HepG2 (cell line): ENCODE measurements around the gene KSR1. TPM values are rescaled to one million over a fixed set of nuclear protein-coding genes. Genes with fewer than 3 reads are reported as not detected.

Experiments used
- ATAC-seq: fragments of 200-7000 bp; cut with Tn5 transposase; 3 replicates; pipeline ENCODE4 v1.9.1; 2020; ENCODE audit warnings: mild to moderate bottlenecking, moderate library complexity
- BruUV-seq: library from RNA; stranded (reverse); fragments of 400-500 nt; replicated peaks from 2 replicates; lab custom pipeline; 2021; lab: Mats Ljungman, UMichigan
- CTCF ChIA-PET: fragments of 300-600 bp; formaldehyde crosslinking; extraction: SDS; loops from one replicate; lab custom pipeline; 2021; ENCODE audit warnings: low total read pairs, inconsistent platforms, low intra/inter-chr PET ratio; lab: Yijun Ruan, JAX
- POLR2A ChIA-PET: fragments of 350-600 bp; sonication (Branson Sonifier 250); formaldehyde crosslinking; loops from one replicate; lab custom pipeline; 2020; ENCODE audit warnings: antibody characterized with exemption, inconsistent platforms; lab: Yijun Ruan, JAX
- DNase-seq: peaks from one replicate; pipeline ENCODE4 v3.0.0-alpha.2; 2015; ENCODE audit warnings: low spot score
- FAIRE-seq: peaks from 3 replicates; lab custom pipeline; 2011; peaks lifted over from hg19 to GRCh38; lab: Jason Lieb, UNC
- H2AFZ ChIP-seq: one replicate; pipeline ENCODE4 v1.6.1; 2011; ENCODE audit warnings: low read length, inconsistent platforms
- H3K27ac ChIP-seq: fragments of 300-600 bp; 3 replicates; pipeline ENCODE4 v1.8.0; 2011; ENCODE audit warnings: mixed run types, mild to moderate bottlenecking, mixed read lengths, low read length, inconsistent platforms; ENCODE audit not compliant: insufficient read depth; ENCODE audit errors: extremely low read length
- H3K27me3 ChIP-seq, 2 experiments: fragments of 200-600 bp in 1 of 2; 2 replicates in 1 of 2; 3 replicates in 1 of 2; pipeline versions ENCODE4 v1.6.0 to v1.8.0; 2011; ENCODE audit warnings: low read length in 2 of 2, mild to moderate bottlenecking in 2 of 2, moderate library complexity in 2 of 2, inconsistent platforms in 1 of 2; ENCODE audit not compliant: insufficient read depth in 2 of 2, control insufficient read depth in 1 of 2
- H3K36me3 ChIP-seq, 2 experiments: fragments of 200-600 bp in 1 of 2; replicated peaks in 1 of 2; 2 replicates in 1 of 2; 3 replicates in 1 of 2; pipeline versions ENCODE4 v1.5.1 to v1.8.0; 2011; ENCODE audit warnings: low read length in 2 of 2, inconsistent platforms in 1 of 2; ENCODE audit not compliant: insufficient read depth in 2 of 2, control insufficient read depth in 1 of 2
- H3K4me1 ChIP-seq: 2 replicates; pipeline ENCODE4 v1.5.1; 2012; ENCODE audit warnings: low read length, inconsistent platforms; ENCODE audit not compliant: insufficient read depth
- H3K4me2 ChIP-seq: 2 replicates; pipeline ENCODE4 v1.6.0; 2011; ENCODE audit warnings: low read depth, low read length, inconsistent platforms
- H3K4me3 ChIP-seq, 3 experiments: fragments of 200-600 bp in 1 of 3; sonication (generic), shearing (Covaris generic) in 1 of 3; replicated peaks in 1 of 3; 2 replicates each; pipeline ENCODE4 v1.5.1; 2011 to 2016; ENCODE audit warnings: low read length in 3 of 3, inconsistent platforms in 2 of 3, low read depth in 2 of 3, mild to moderate bottlenecking in 2 of 3, control low read depth in 1 of 3, mixed read lengths in 1 of 3; ENCODE audit not compliant: insufficient read depth in 1 of 3
- H3K79me2 ChIP-seq: one replicate; pipeline ENCODE4 v1.6.1; 2011; ENCODE audit warnings: low read length, inconsistent platforms; ENCODE audit not compliant: insufficient read depth
- H3K9ac ChIP-seq: 2 replicates; pipeline ENCODE4 v1.6.0; 2011; ENCODE audit warnings: mild to moderate bottlenecking, low read depth, low read length, inconsistent platforms; ENCODE audit not compliant: insufficient read depth
- H3K9me3 ChIP-seq: 2 replicates; pipeline ENCODE4 v1.5.1; 2012; ENCODE audit warnings: mild to moderate bottlenecking, low read length
- H4K20me1 ChIP-seq: 2 replicates; pipeline ENCODE4 v1.6.0; 2011; ENCODE audit warnings: inconsistent platforms, mild to moderate bottlenecking, low read length, moderate library complexity; ENCODE audit not compliant: insufficient read depth
- ARID3A ChIP-seq: IDR thresholded peaks from 2 replicates; pipeline ENCODE4 v1.6.1; 2012; ENCODE audit warnings: low read depth, low read length, improper control_type of control experiment
- CREB3 ChIP-seq: sonication (generic); formaldehyde crosslinking; IDR thresholded peaks from 2 replicates; pipeline ENCODE4 v1.5.0; 2020; ENCODE audit warnings: missing genetic modification reagents
- DNMT3B ChIP-seq: conservative IDR thresholded peaks from 2 replicates; pipeline ENCODE4 v1.6.1; 2016; ENCODE audit warnings: missing biosample characterization, control low read depth
- FOXC1 ChIP-seq: sonication (generic); formaldehyde crosslinking; IDR thresholded peaks from 2 replicates; pipeline ENCODE4 v1.8.0; 2022; ENCODE audit warnings: mild to moderate bottlenecking, missing genetic modification reagents, borderline replicate concordance
- IRF9 ChIP-seq: sonication (generic); formaldehyde crosslinking; IDR thresholded peaks from 2 replicates; pipeline ENCODE4 v1.8.0; 2022; ENCODE audit warnings: missing genetic modification reagents, mild to moderate bottlenecking, borderline replicate concordance
- KLF16 ChIP-seq, 2 experiments: sonication (generic) in 1 of 2; formaldehyde crosslinking in 1 of 2; IDR thresholded peaks; 2 replicates each; pipeline versions ENCODE4 v1.6.1 to v1.8.0; 2016 to 2023; ENCODE audit warnings: missing genetic modification reagents in 2 of 2, missing compliant biosample characterization in 1 of 2
- NCOR1 ChIP-seq: fragments of 200-600 bp; sonication (generic); IDR thresholded peaks from 2 replicates; pipeline ENCODE4 v1.7.0; 2017; ENCODE audit warnings: antibody characterized with exemption, low read length, borderline replicate concordance
- TSC22D2 ChIP-seq: sonication (generic); formaldehyde crosslinking; IDR thresholded peaks from 2 replicates; pipeline ENCODE4 v1.5.1; 2020; ENCODE audit warnings: missing genetic modification reagents, mild to moderate bottlenecking, borderline replicate concordance
- ZBTB39 ChIP-seq: sonication (generic); formaldehyde crosslinking; IDR thresholded peaks from 2 replicates; pipeline ENCODE4 v1.5.0; 2020; ENCODE audit warnings: missing genetic modification reagents
- ZNF674 ChIP-seq: sonication (generic); formaldehyde crosslinking; IDR thresholded peaks from 2 replicates; pipeline ENCODE4 v1.5.0; 2020; ENCODE audit warnings: low read depth, mild to moderate bottlenecking, missing genetic modification reagents
- ZSCAN21 ChIP-seq: sonication (generic); formaldehyde crosslinking; IDR thresholded peaks from 2 replicates; pipeline ENCODE4 v1.8.0; 2022; ENCODE audit warnings: mild to moderate bottlenecking, missing genetic modification reagents, moderate library complexity, borderline replicate concordance
- WGBS: methylation state at CpG from one replicate; pipeline ENCODE4 v1.1.6; 2017; ENCODE audit warnings: low lambda C conversion rate; 5-methylcytosine and 5-hydroxymethylcytosine counted together
- in situ Hi-C: cut with HindIII; loops from 2 replicates; pipeline ENCODE4 v1.10.0; 2017; ENCODE audit warnings: low pct_unique_long_range_greater_than_20kb; ENCODE audit not compliant: extremely low pct_ligation_motif_present
- intact Hi-C: fragments of 100-400 bp; cut with micrococcal nuclease; formaldehyde crosslinking; loops from one replicate; pipeline ENCODE4 v1.10.0; 2022; ENCODE audit not compliant: unreplicated experiment
- polyA plus RNA-seq, 8 experiments: library from polyadenylated mRNA; depleted of rRNA in 3 of 8; stranded (reverse) in 7 of 8; unstranded in 1 of 8; fragments of >200 nt; fragmentation: Illumina TruSeq in 4 of 8; extraction: Trizol in 4 of 8; gene quantifications; 2 replicates each; pipeline versions ENCODE4 v1.2.1 to v1.2.3, GENCODE V29; 2011 to 2016; ENCODE audit warnings: low read depth in 4 of 8, missing spikeins in 1 of 8, mixed read lengths in 1 of 8; ENCODE audit not compliant: insufficient read depth in 1 of 8
- total RNA-seq, 5 experiments: library from RNA; depleted of rRNA; stranded (reverse); fragments of >200 nt; fragmentation: Illumina TruSeq; extraction: Trizol; gene quantifications; 2 replicates each; pipeline ENCODE4 v1.2.3, GENCODE V29; 2016; ENCODE audit warnings: low read depth in 1 of 5
- TF ChIP-seq, protein P1 (sequence below): sonication (generic); formaldehyde crosslinking; IDR thresholded peaks from 2 replicates; pipeline ENCODE4 v1.4.0; 2020; ENCODE audit warnings: missing genetic modification reagents
- TF ChIP-seq, protein P2 (sequence below): sonication (generic); formaldehyde crosslinking; IDR thresholded peaks from 2 replicates; pipeline ENCODE4 v1.8.0; 2022; ENCODE audit warnings: mild to moderate bottlenecking, missing genetic modification reagents, moderate library complexity

KSR1 gene
- total and polyA plus RNA-seq, 2 of the 13 experiments (the other 11 are each of a cell fraction or from before 2014, with no cell fraction given): 10.1 to 16.6 TPM

DNA sequence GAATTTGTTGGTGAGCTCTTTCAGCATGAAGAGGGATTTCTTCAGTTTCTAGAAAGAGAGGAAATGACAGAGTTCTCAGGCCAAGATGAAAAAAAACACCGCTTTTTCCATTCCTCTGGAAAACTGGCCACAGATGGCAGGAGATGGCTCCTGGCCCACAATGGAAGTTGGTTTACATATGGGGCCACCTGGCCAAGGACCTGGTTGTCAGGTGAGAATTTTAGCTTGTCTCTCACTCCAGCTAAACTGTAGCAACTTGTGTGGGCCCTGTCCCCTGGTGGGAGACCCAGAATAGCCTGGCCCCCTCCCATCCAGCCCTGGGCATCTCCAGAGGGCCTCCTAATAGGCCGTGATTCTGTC is 208.3 kb downstream of the KSR1 start (continued):
- no peak for TF ChIP-seq CREB3
- TF ChIP-seq, protein P1, sequence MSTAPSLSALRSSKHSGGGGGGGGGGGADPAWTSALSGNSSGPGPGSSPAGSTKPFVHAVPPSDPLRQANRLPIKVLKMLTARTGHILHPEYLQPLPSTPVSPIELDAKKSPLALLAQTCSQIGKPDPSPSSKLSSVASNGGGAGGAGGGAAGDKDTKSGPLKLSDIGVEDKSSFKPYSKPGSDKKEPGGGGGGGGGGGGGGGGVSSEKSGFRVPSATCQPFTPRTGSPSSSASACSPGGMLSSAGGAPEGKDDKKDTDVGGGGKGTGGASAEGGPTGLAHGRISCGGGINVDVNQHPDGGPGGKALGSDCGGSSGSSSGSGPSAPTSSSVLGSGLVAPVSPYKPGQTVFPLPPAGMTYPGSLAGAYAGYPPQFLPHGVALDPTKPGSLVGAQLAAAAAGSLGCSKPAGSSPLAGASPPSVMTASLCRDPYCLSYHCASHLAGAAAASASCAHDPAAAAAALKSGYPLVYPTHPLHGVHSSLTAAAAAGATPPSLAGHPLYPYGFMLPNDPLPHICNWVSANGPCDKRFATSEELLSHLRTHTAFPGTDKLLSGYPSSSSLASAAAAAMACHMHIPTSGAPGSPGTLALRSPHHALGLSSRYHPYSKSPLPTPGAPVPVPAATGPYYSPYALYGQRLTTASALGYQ (CRISPR knock-in tag): no peak

- Histone ChIP-seq H2AFZ (no peak overlapping the region), H3K27ac (no peak overlapping the region), H3K9me3 (no peaks in the 10 kb centered on the region), H3K79me2 (no peaks in the 10 kb centered on the region), H3K4me2 (no peak overlapping the region), H3K4me3 (no peak overlapping the region), H3K36me3 (no peaks in the 10 kb centered on the region), H4K20me1 (no peaks in the 10 kb centered on the region), H3K4me1 (no peaks in the 10 kb centered on the region), H3K9ac (no peak overlapping the region), H3K27me3 (peaks cover 3 to 11% of the 10 kb centered on the region in 2 experiments; a peak in 3 of 5 replicates)
- WGBS: no CpG with 5 or more reads among the region's 4 CpGs
- ATAC-seq (no peak), DNase-seq (no peak), FAIRE-seq (no peak)
- in situ Hi-C loops (no loop called here), intact Hi-C loops (no loop called here)
- POLR2A ChIA-PET: no interaction called here
- no peak for TF ChIP-seq FOXC1 (CRISPR knock-in tag)
- TF ChIP-seq IRF9 (CRISPR knock-in tag): no peak
- TF ChIP-seq, protein P2, sequence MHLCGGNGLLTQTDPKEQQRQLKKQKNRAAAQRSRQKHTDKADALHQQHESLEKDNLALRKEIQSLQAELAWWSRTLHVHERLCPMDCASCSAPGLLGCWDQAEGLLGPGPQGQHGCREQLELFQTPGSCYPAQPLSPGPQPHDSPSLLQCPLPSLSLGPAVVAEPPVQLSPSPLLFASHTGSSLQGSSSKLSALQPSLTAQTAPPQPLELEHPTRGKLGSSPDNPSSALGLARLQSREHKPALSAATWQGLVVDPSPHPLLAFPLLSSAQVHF: no peak
- no peak for TF ChIP-seq KLF16 (CRISPR knock-in tag; IDR thresholded peaks at IDR 0.05)
- no peak for TF ChIP-seq TSC22D2
- no peak for TF ChIP-seq ZBTB39 (CRISPR knock-in tag)
- TF ChIP-seq ZNF674 (CRISPR knock-in tag): no peak
- TF ChIP-seq ZSCAN21 (CRISPR knock-in tag): no peak
- TF ChIP-seq DNMT3B (CRISPR knock-in tag): no peak
- TF ChIP-seq NCOR1: no peak
- no peak for TF ChIP-seq ARID3A
- CTCF ChIA-PET: no interaction called here
- no TSS peak for BruUV-seq
Observed at GRCh38 chr17:27665549-27665948, 209.3 kb downstream of the KSR1 start.
